ENCODE measurements around the gene DHRS7. TPM values are rescaled to one million over a fixed set of nuclear protein-coding genes. Genes with fewer than 3 reads are reported as not detected.
A peak's percentile ranks its signal among the peaks of the same experiment; 100 is the strongest.

DHRS7 gene
- total RNA-seq, 8 experiments from 2014 or later = 29.1 to 75.8 (median 39.5) TPM

GRCh38 chr14:60197629-60198303 lies 32.6 kb upstream of the DHRS7 start:
- in situ Hi-C loops (cut with MboI; ENCODE audit: low pct_unique_long_range_greater_than_20kb in 2 of 9, low sequenced_read_pairs in 9 of 9, unreplicated experiment in 9 of 9) = loop anchor here in 2 of 9 experiments (25.0 kb wide), 1 partner anchor 235 kb away; no protein-coding TSS in a partner anchor
- Histone ChIP-seq H3K4me3 (no peak overlapping the region), H3K4me1 (replicated peaks in 1 of 2) (no peaks in the 10 kb centered on the region), H3K27ac (no peak overlapping the region)
- 80 to 83% methylated on average over 1 of the region's 1 CpG; no CpG with 5 or more reads in 8 of the 10 experiments for WGBS, 10 experiments
- peak in 2 of 8 experiments; percentile 39 to 43 for ATAC-seq (replicated peaks in 6 of 8)

- WGBS, 10 experiments = 12 to 100% (median 58%) methylated on average over 1 to 2 of the region's 2 CpGs
- Histone ChIP-seq H3K4me3 (no peak overlapping the region), H3K4me1 (replicated peaks in 1 of 2) (peaks cover 0 to 4% of the 10 kb centered on the region in 2 donors), H3K27ac (no peak overlapping the region)
- in situ Hi-C loops (cut with MboI; ENCODE audit: low pct_unique_long_range_greater_than_20kb in 2 of 9, low sequenced_read_pairs in 9 of 9, unreplicated experiment in 9 of 9) = loop anchor here in 2 of 9 experiments (25.0 kb wide), 1 partner anchor 234 kb away; no protein-coding TSS in a partner anchor
- no peak for ATAC-seq (replicated peaks in 6 of 8)
These were observed 31.1 kb upstream of the DHRS7 start for GRCh38 chr14:60196291-60196690.

GRCh38 chr14:60195179-60195810 lies 30.1 kb upstream of the DHRS7 start:
- 0 to 98% (median 85%) methylated on average over 1 to 5 of the region's 5 CpGs for WGBS, 10 experiments
- no peak for ATAC-seq (replicated peaks in 6 of 8)
- in situ Hi-C loops (cut with MboI; ENCODE audit: low pct_unique_long_range_greater_than_20kb in 2 of 9, low sequenced_read_pairs in 9 of 9, unreplicated experiment in 9 of 9) = loop anchor here in 2 of 9 experiments (25.0 kb wide), 1 partner anchor 233 kb away; no protein-coding TSS in a partner anchor
- Histone ChIP-seq H3K4me1 (replicated peaks in 1 of 2) (peaks cover 6 to 14% of the 10 kb centered on the region in 2 donors), H3K4me3 (no peak overlapping the region), H3K27ac (no peak overlapping the region)

- WGBS, 10 experiments = 27 to 84% (median 54%) methylated on average over 2 to 4 of the region's 4 CpGs; no CpG with 5 or more reads in 3 of the 10 experiments
- peak overlapping the region in 1 of 2 donors; percentile 59 for H3K27ac ChIP-seq
- peaks cover 12 to 29% of the 10 kb centered on the region in 2 donors for H3K4me1 ChIP-seq (replicated peaks in 1 of 2)
- in situ Hi-C loops (cut with MboI; ENCODE audit: low pct_unique_long_range_greater_than_20kb in 2 of 9, low sequenced_read_pairs in 9 of 9, unreplicated experiment in 9 of 9) = loop anchor here in 2 of 9 experiments (25.0 kb wide), 1 partner anchor 228 kb away; no protein-coding TSS in a partner anchor
- no peak overlapping the region for H3K4me3 ChIP-seq
- peak in 7 of 8 experiments; percentile 53 to 82 (median 77) for ATAC-seq (replicated peaks in 6 of 8)
These were observed 25.0 kb upstream of the DHRS7 start for GRCh38 chr14:60189923-60190840.

DNA sequence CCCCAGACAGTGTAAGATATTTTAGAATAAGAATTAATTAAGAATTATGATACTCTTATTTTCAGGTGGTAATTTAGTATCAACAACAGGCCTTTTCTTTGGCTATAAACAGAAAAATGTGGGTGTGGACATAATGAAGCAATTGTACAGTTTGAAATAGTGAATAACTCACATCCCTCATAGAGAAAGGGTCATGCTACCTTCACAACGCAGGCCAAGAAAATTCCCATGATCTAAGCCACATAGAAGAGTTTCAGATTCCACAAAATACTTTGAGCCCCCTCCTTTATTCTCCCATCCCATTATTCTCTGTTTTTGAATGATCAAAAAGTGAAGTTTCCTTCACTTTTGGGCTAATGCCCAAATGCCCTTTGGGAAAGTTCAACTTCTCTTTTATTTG lies 23.5 kb upstream of the DHRS7 start:
- Histone ChIP-seq H3K4me3 (no peak overlapping the region), H3K4me1 (replicated peaks in 1 of 2) (peaks cover 12 to 32% of the 10 kb centered on the region in 2 donors), H3K27ac (no peak overlapping the region)
- no peak for ATAC-seq (replicated peaks in 6 of 8)
- WGBS, 10 experiments = 22 to 100% (median 80%) methylated on average over 1 of the region's 1 CpG; no CpG with 5 or more reads in 2 of the 10 experiments
- in situ Hi-C loops (cut with MboI; ENCODE audit: low pct_unique_long_range_greater_than_20kb in 2 of 9, low sequenced_read_pairs in 9 of 9, unreplicated experiment in 9 of 9) = loop anchor here in 2 of 9 experiments (25.0 kb wide), 1 partner anchor 226 kb away; no protein-coding TSS in a partner anchor

DNA sequence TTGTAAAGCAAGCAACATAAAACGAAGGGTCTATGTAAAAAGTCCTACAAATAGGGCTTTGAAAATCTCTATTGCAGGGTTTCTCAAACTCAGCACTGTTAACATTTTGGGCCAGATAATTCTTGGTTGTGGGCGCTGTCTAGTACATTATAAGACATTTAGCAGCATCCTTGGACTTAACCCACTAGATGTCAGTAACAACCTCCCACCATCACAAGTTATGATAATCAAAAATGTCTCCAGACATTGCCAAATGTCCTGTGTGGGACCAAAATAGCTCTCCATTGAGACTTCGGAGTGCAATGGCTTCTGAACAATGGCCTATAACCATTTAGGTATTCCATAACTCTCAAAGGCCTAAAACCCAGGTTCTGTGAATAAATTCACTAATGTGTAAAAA lies 22.9 kb upstream of the DHRS7 start:
- peak in 2 of 8 experiments; percentile 6 to 48 for ATAC-seq (replicated peaks in 6 of 8)
- WGBS, 10 experiments = 13 to 92% (median 80%) methylated on average over 1 to 3 of the region's 3 CpGs; no CpG with 5 or more reads in 1 of the 10 experiments
- H3K4me3 ChIP-seq = no peak overlapping the region
- H3K27ac ChIP-seq = no peak overlapping the region
- peaks cover 12 to 32% of the 10 kb centered on the region in 2 donors for H3K4me1 ChIP-seq (replicated peaks in 1 of 2)
- in situ Hi-C loops (cut with MboI; ENCODE audit: low pct_unique_long_range_greater_than_20kb in 2 of 9, low sequenced_read_pairs in 9 of 9, unreplicated experiment in 9 of 9) = loop anchor here in 2 of 9 experiments (25.0 kb wide), 1 partner anchor 226 kb away; no protein-coding TSS in a partner anchor

- Histone ChIP-seq H3K4me3 (no peak overlapping the region), H3K27ac (no peak overlapping the region), H3K4me1 (replicated peaks in 1 of 2) (peaks cover 4 to 15% of the 10 kb centered on the region in 2 donors)
- WGBS, 10 experiments = 0 to 65% (median 46%) methylated on average over 2 to 5 of the region's 5 CpGs; no CpG with 5 or more reads in 1 of the 10 experiments
- in situ Hi-C loops (cut with MboI; ENCODE audit: low pct_unique_long_range_greater_than_20kb in 2 of 9, low sequenced_read_pairs in 9 of 9, unreplicated experiment in 9 of 9) = loop anchor here in 2 of 9 experiments (25.0 kb wide), 1 partner anchor 223 kb away; no protein-coding TSS in a partner anchor
- ATAC-seq (replicated peaks in 6 of 8) = peak in 4 of 8 experiments; percentile 33 to 88 (median 86)
These were observed 19.8 kb upstream of the DHRS7 start for GRCh38 chr14:60184905-60185555.

- H3K4me3 ChIP-seq = peak overlapping the region in 2 of 5 donors; percentile 6 to 12
- 0 to 15% (median 2%) methylated on average over 3 to 5 of the region's 5 CpGs for WGBS, 10 experiments
- in situ Hi-C loops (cut with MboI; ENCODE audit: low pct_unique_long_range_greater_than_20kb in 2 of 9, low sequenced_read_pairs in 9 of 9, unreplicated experiment in 9 of 9) = loop anchor here in 2 of 9 experiments (25.0 kb wide), 1 partner anchor 222 kb away; no protein-coding TSS in a partner anchor
- peak in 5 of 8 experiments; percentile 12 to 47 (median 22) for ATAC-seq (replicated peaks in 6 of 8)
- peaks cover 0 to 8% of the 10 kb centered on the region in 2 donors for H3K4me1 ChIP-seq (replicated peaks in 1 of 2)
- no peak overlapping the region for H3K27ac ChIP-seq
These were observed 19.1 kb upstream of the DHRS7 start for GRCh38 chr14:60184146-60184904.

- Histone ChIP-seq H3K27ac (no peak overlapping the region), H3K4me3 (no peak overlapping the region), H3K4me1 (replicated peaks in 1 of 2) (peaks cover 0 to 5% of the 10 kb centered on the region in 2 donors)
- peak in 2 of 8 experiments; percentile 26 to 30 for ATAC-seq (replicated peaks in 6 of 8)
- 0 to 91% (median 40%) methylated on average over 1 of the region's 1 CpG; no CpG with 5 or more reads in 2 of the 10 experiments for WGBS, 10 experiments
- in situ Hi-C loops (cut with MboI; ENCODE audit: low pct_unique_long_range_greater_than_20kb in 2 of 9, low sequenced_read_pairs in 9 of 9, unreplicated experiment in 9 of 9) = loop anchor here in 2 of 9 experiments (25.0 kb wide), 1 partner anchor 221 kb away; no protein-coding TSS in a partner anchor
These were observed 18.5 kb upstream of the DHRS7 start for GRCh38 chr14:60183741-60184140.

DNA sequence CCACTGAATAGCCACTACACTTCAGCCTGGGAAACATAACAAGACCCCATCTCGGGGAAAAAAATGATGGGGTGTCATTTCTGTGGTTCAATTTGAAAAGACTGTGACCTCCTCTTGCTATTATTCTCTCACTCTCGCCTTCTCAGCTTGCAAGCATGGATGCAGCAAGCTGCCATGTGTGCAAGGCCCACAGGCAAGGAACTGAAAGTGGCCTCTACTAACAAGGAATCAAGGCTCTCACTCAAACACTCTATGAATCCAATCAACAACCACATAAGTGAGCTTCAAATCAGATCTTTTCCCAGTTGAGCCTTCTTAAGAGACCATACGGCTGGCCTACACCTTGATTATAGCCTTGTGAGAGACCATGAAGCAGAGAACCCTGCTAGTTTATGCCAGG lies 17.9 kb upstream of the DHRS7 start:
- H3K4me3 ChIP-seq = no peak overlapping the region
- no peak overlapping the region for H3K27ac ChIP-seq
- WGBS, 10 experiments = 63 to 100% (median 100%) methylated on average over 1 to 3 of the region's 3 CpGs; no CpG with 5 or more reads in 5 of the 10 experiments
- H3K4me1 ChIP-seq (replicated peaks in 1 of 2) = peaks cover 0 to 5% of the 10 kb centered on the region in 2 donors
- no peak for ATAC-seq (replicated peaks in 6 of 8)
- in situ Hi-C loops (cut with MboI; ENCODE audit: low pct_unique_long_range_greater_than_20kb in 2 of 9, low sequenced_read_pairs in 9 of 9, unreplicated experiment in 9 of 9) = loop anchor here in 2 of 9 experiments (25.0 kb wide), 1 partner anchor 221 kb away; no protein-coding TSS in a partner anchor

DNA sequence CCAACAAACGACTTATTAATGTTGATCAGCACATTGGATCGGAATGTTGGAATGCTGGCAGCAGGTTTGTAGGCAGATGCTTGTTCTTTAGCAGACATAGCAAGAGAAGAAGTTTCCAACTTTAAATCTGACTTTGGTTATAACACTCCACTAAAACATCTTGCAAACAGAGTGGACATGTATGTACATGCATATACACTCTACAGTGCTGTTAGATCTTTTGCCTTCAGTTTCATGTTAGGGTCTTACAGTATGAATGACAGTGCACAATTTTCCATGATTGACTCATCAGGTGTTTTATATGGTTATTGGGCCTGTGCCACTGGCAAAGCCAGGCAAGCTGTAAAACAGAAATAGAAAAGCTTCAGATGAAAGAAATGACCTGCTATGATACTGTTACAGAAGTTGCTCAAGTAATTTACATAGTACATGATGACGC lies 14.3 kb upstream of the DHRS7 start:
- Histone ChIP-seq H3K4me3 (no peak overlapping the region), H3K4me1 (replicated peaks in 1 of 2) (peaks cover 0 to under 1% of the 10 kb centered on the region in 2 donors), H3K27ac (no peak overlapping the region)
- peak in 2 of 8 experiments; percentile 45 to 73 for ATAC-seq (replicated peaks in 6 of 8)
- in situ Hi-C loops (cut with MboI; ENCODE audit: low pct_unique_long_range_greater_than_20kb in 2 of 9, low sequenced_read_pairs in 9 of 9, unreplicated experiment in 9 of 9) = loop anchor here in 2 of 9 experiments (25.0 kb wide), 1 partner anchor 217 kb away; no protein-coding TSS in a partner anchor
- WGBS, 10 experiments = 17 to 100% (median 89%) methylated on average over 1 to 3 of the region's 3 CpGs
